NCI-H146 (cell line): Measurements from ENCODE around the gene REEP1.

ENCODE experiments used
- DNase-seq: peaks from one replicate; lab custom pipeline; 2025; lab: John Stamatoyannopoulos, UW

The REEP1 gene

GRCh38 chr2:86195808-86196387 lies 141.5 kb downstream of the REEP1 start:
- peak; percentile 80 for DNase-seq

- peak; percentile 98 for DNase-seq
Measured at GRCh38 chr2:86195055-86195807, 142.2 kb downstream of the REEP1 start, which contains the start of gene IMMT. Gene IMMT, minus strand, starts transcription at chr2:86195462. Its CDS starts 80 bp downstream, at chr2:86195382.

- no peak for DNase-seq
Measured at GRCh38 chr2:86194751-86195054, 142.7 kb downstream of the REEP1 start.

GRCh38 chr2:86193901-86194567 lies 143.4 kb downstream of the REEP1 start:
- DNase-seq: no peak

GRCh38 chr2:86189782-86190416 lies 147.5 kb downstream of the REEP1 start:
- no peak for DNase-seq

GRCh38 chr2:86186431-86186830 lies 151.0 kb downstream of the REEP1 start:
- DNase-seq: no peak

GRCh38 chr2:86185517-86186212 lies 151.8 kb downstream of the REEP1 start:
- no peak for DNase-seq

GRCh38 chr2:86176597-86176996 lies 160.8 kb downstream of the REEP1 start:
- no peak for DNase-seq

GRCh38 chr2:86175828-86176227 lies 161.6 kb downstream of the REEP1 start:
- no peak for DNase-seq

GRCh38 chr2:86174445-86174844 lies 163.0 kb downstream of the REEP1 start:
- DNase-seq: no peak

- no peak for DNase-seq
Measured at GRCh38 chr2:86172610-86173009, 164.8 kb downstream of the REEP1 start.

GRCh38 chr2:86171295-86171694 lies 166.1 kb downstream of the REEP1 start:
- peak; percentile 2 for DNase-seq

- DNase-seq: no peak
Measured at GRCh38 chr2:86170449-86170848, 167.0 kb downstream of the REEP1 start.
